GM06990 (cell line): Measurements from ENCODE around the gene DSP.

Source experiments
- DNase-seq: peaks from one replicate; pipeline ENCODE4 v3.0.0-alpha.2; 2011; ENCODE audit not compliant: insufficient read length; ENCODE audit errors: extremely low read depth
- H3K27me3 ChIP-seq: replicated peaks from 2 replicates; pipeline ENCODE4 v1.6.0; 2011; ENCODE audit warnings: low read length; ENCODE audit not compliant: control insufficient read depth, insufficient read depth
- H3K36me3 ChIP-seq: 2 replicates; pipeline ENCODE4 v1.5.1; 2011; ENCODE audit warnings: low read length; ENCODE audit not compliant: control insufficient read depth, insufficient read depth
- H3K4me3 ChIP-seq: replicated peaks from 2 replicates; pipeline ENCODE4 v1.5.1; 2011; ENCODE audit warnings: low read depth, mild to moderate bottlenecking, control low read depth, low read length
- CTCF ChIP-seq: IDR thresholded peaks from 2 replicates; pipeline ENCODE4 v1.5.1; 2011; ENCODE audit warnings: low read length, control low read depth, mild to moderate bottlenecking, inconsistent platforms; ENCODE audit not compliant: insufficient read depth, poor library complexity, severe bottlenecking

The DSP gene

DNA sequence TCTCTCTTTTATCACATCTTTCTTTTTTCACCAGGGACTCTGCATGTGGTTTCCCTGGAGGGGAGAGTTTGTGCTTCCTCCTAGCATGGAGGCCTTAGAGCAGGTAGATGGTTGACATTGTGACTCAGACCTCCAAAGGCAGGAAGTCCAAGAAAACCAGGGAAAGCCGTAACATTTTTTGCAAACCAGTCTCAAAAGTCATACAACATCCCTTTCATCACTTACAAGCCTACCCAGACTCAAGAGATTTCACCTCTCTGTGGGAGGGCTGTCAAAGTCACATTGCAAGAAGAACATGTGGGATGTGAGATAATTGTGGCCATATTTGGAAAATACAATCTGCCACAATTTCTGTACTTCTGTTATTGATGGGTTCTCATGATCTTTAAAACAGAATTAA is 94.7 kb downstream of the DSP start:
- no peak for DNase-seq
- Histone ChIP-seq H3K4me3 (no peak overlapping the region), H3K36me3 (no peaks in the 10 kb centered on the region), H3K27me3 (no peaks in the 10 kb centered on the region; the same call in none of the 2 replicates)
- no peak for TF ChIP-seq CTCF
